Lower lobe of right lung (tissue), 2 donors: ENCODE measurements around the gene UBE3C. TPM values are rescaled to one million over a fixed set of nuclear protein-coding genes. Genes with fewer than 3 reads are reported as not detected.
"Not testable (repeated sequence)": the region's sequence is repeated elsewhere in the genome, so short reads cannot be mapped to it uniquely, and the experiment has no call there.

ENCODE experiments used
- ATAC-seq, 2 donors: fragments of 200-7000 bp; cut with Tn5 transposase; one replicate each; pipeline ENCODE4 v1.9.1; 2020 to 2022; ENCODE audit warnings: mild to moderate bottlenecking in 2 of 2, moderate library complexity in 2 of 2
- DNase-seq: peaks from one replicate; pipeline ENCODE4 v3.0.0-alpha.2; 2020
- H3K27ac ChIP-seq: fragments of 200-600 bp; one replicate; pipeline ENCODE4 v1.8.0; 2022
- H3K27me3 ChIP-seq: fragments of 200-600 bp; one replicate; pipeline ENCODE4 v1.8.0; 2022; ENCODE audit warnings: low read depth
- H3K36me3 ChIP-seq: fragments of 200-600 bp; one replicate; pipeline ENCODE4 v1.8.0; 2022; ENCODE audit warnings: mild to moderate bottlenecking
- H3K4me1 ChIP-seq: fragments of 200-600 bp; one replicate; pipeline ENCODE4 v1.8.0; 2022
- H3K4me3 ChIP-seq: fragments of 200-600 bp; one replicate; pipeline ENCODE4 v1.8.0; 2022; ENCODE audit warnings: mild to moderate bottlenecking
- H3K9me3 ChIP-seq: fragments of 200-600 bp; one replicate; pipeline ENCODE4 v1.8.0; 2022
- CTCF ChIP-seq: fragments of 200-600 bp; IDR thresholded peaks from one replicate; pipeline ENCODE4 v1.8.0; 2022; ENCODE audit warnings: antibody characterized with exemption, mild to moderate bottlenecking
- intact Hi-C: fragments of 100-400 bp; cut with DNase I; formaldehyde crosslinking; loops from one replicate; pipeline ENCODE4 v1.11.0; 2022
- total RNA-seq: library from RNA; stranded (reverse); fragmentation: NEBNext Ultra II Directional; extraction: Animal tissue kit (Norgen Biotek cat#: 25700); gene quantifications from one replicate; pipeline ENCODE4 v1.2.1, GENCODE V29; 2021
- donor health status: DM: no; HTN: yes; CAD: no; lungs with severe emphysema.

Gene UBE3C
- total RNA-seq, 1 donor from 2014 or later: 55.7 TPM

GRCh38 chr7:157276091-157276561, 137.4 kb downstream of the UBE3C start:
- peaks cover 46% of the 10 kb centered on the region for H3K4me1 ChIP-seq
- H3K9me3 ChIP-seq: no peaks in the 10 kb centered on the region
- peaks cover 4% of the 10 kb centered on the region for H3K27me3 ChIP-seq
- H3K36me3 ChIP-seq: peaks cover 2% of the 10 kb centered on the region
- ATAC-seq: no peak
- intact Hi-C loops: no loop called here
- H3K27ac ChIP-seq: no peak overlapping the region
- no peak for DNase-seq
- no peak for TF ChIP-seq CTCF
- H3K4me3 ChIP-seq: no peak overlapping the region

GRCh38 chr7:157276731-157277562, 138.2 kb downstream of the UBE3C start:
- Histone ChIP-seq H3K4me1 (peaks cover 42% of the 10 kb centered on the region), H3K4me3 (no peak overlapping the region), H3K36me3 (no peaks in the 10 kb centered on the region), H3K9me3 (no peaks in the 10 kb centered on the region), H3K27ac (no peak overlapping the region), H3K27me3 (peaks cover 8% of the 10 kb centered on the region)
- no peak for TF ChIP-seq CTCF
- no peak for DNase-seq
- intact Hi-C loops: no loop called here
- ATAC-seq: no peak

- DNase-seq, intact Hi-C loops, ATAC-seq, H3K4me3 ChIP-seq, H3K9me3 ChIP-seq, H3K36me3 ChIP-seq, H3K27ac ChIP-seq: not testable (repeated sequence)
- Histone ChIP-seq H3K27me3 (peaks cover 11% of the 10 kb centered on the region), H3K4me1 (peaks cover 37% of the 10 kb centered on the region)
These were observed 138.8 kb downstream of the UBE3C start for GRCh38 chr7:157277568-157277967.

GRCh38 chr7:157278167-157278790, 139.6 kb downstream of the UBE3C start:
- H3K36me3 ChIP-seq: no peaks in the 10 kb centered on the region
- TF ChIP-seq CTCF: no peak
- peaks cover 30% of the 10 kb centered on the region for H3K4me1 ChIP-seq
- no peak for ATAC-seq
- H3K9me3 ChIP-seq: no peaks in the 10 kb centered on the region
- no peak for DNase-seq
- H3K27me3 ChIP-seq: peaks cover 11% of the 10 kb centered on the region
- H3K4me3 ChIP-seq: no peak overlapping the region
- H3K27ac ChIP-seq: no peak overlapping the region
- intact Hi-C loops: no loop called here

- Histone ChIP-seq H3K9me3 (no peaks in the 10 kb centered on the region), H3K27ac (peak overlapping the region; percentile 65), H3K4me1 (peaks cover 22% of the 10 kb centered on the region), H3K27me3 (peaks cover 11% of the 10 kb centered on the region), H3K4me3 (peak overlapping the region; percentile 66), H3K36me3 (no peaks in the 10 kb centered on the region)
- TF ChIP-seq CTCF: no peak
- ATAC-seq: peak; percentile 71 to 82
- peak; percentile 78 for DNase-seq
- intact Hi-C loops: no loop called here
These were observed 140.3 kb downstream of the UBE3C start for GRCh38 chr7:157278791-157279724.
